Neutrophil (primary cell): Measurements from ENCODE around the gene PAQR4.
A peak's percentile ranks its signal among the peaks of the same experiment; 100 is the strongest.

Source experiments
- H3K27ac ChIP-seq: fragments of 200-600 bp; sonication (generic); 2 replicates; pipeline ENCODE4 v1.5.1; 2016; ENCODE audit warnings: mild to moderate bottlenecking, moderate library complexity
- H3K27me3 ChIP-seq: fragments of 200-600 bp; sonication (generic); 2 replicates; pipeline ENCODE4 v1.6.0; 2016; ENCODE audit warnings: mild to moderate bottlenecking
- H3K36me3 ChIP-seq: fragments of 200-600 bp; sonication (generic); 2 replicates; pipeline ENCODE4 v1.5.1; 2017
- H3K4me1 ChIP-seq, 2 experiments: fragments of 200-600 bp in 1 of 2; sonication (generic) in 1 of 2; 1 replicate in 1 of 2; 2 replicates in 1 of 2; pipeline versions ENCODE4 v1.5.1 to v1.6.1; 2013 to 2016; ENCODE audit warnings: low read depth in 1 of 2, low read length in 1 of 2, mild to moderate bottlenecking in 1 of 2, moderate library complexity in 1 of 2; ENCODE audit not compliant: control insufficient read depth in 1 of 2, insufficient read depth in 1 of 2
- H3K4me3 ChIP-seq, 2 experiments: fragments of 200-600 bp in 1 of 2; sonication (generic) in 1 of 2; 1 replicate in 1 of 2; 2 replicates in 1 of 2; pipeline ENCODE4 v1.5.1; 2013 to 2016; ENCODE audit warnings: low read depth in 1 of 2, low read length in 1 of 2, mild to moderate bottlenecking in 1 of 2, moderate library complexity in 1 of 2
- H3K9me3 ChIP-seq: fragments of 200-600 bp; sonication (generic); 2 replicates; pipeline ENCODE4 v1.5.1; 2016
- CTCF ChIP-seq: fragments of 200-600 bp; sonication (generic); IDR thresholded peaks from 2 replicates; pipeline ENCODE4 v1.5.1; 2016; ENCODE audit warnings: antibody characterized with exemption

The PAQR4 gene

DNA sequence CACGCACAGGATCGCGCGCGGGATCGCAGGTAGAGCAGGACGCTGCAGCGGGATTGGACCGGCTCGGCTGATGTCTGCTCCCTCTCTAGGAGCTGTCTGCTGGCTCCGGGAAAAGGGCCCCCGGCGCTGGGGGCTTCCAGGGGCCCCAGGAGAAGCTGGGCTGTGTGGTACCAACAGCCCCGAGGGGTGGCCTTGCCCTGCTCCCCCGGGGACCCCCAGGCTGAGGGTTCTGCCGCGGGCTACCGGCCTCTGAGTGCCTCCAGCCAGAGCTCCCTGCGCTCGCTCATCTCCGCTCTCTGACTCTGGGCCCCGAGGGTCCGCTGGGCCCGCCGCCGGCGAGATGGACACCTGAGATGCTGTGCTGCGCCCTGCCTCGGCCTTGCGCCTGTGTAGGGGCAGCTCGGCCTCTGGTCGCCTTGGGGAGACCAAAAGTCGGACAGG is 1.4 kb upstream of the PAQR4 start:
- Histone ChIP-seq H3K4me1 (peaks cover 63 to 76% of the 10 kb centered on the region in 2 experiments), H3K4me3 (peak overlapping the region in 1 of 2 experiments; percentile 82), H3K36me3 (no peaks in the 10 kb centered on the region), H3K27ac (no peak overlapping the region), H3K27me3 (peaks cover 62% of the 10 kb centered on the region), H3K9me3 (no peaks in the 10 kb centered on the region)
- TF ChIP-seq CTCF: no peak

GRCh38 chr16:2968368-2968737 is 795 bp upstream of the PAQR4 start:
- H3K4me1 ChIP-seq: peaks cover 63 to 70% of the 10 kb centered on the region in 2 experiments
- peak overlapping the region; percentile 47 for H3K27ac ChIP-seq
- H3K27me3 ChIP-seq: peaks cover 56% of the 10 kb centered on the region

GRCh38 chr16:2969545-2970521 is 685 bp downstream of the PAQR4 start:
- Histone ChIP-seq H3K36me3 (peaks cover 8% of the 10 kb centered on the region), H3K4me1 (peaks cover 48 to 55% of the 10 kb centered on the region in 2 experiments), H3K9me3 (no peaks in the 10 kb centered on the region), H3K4me3 (peak overlapping the region; percentile 74 to 82), H3K27ac (peak overlapping the region; percentile 47), H3K27me3 (peaks cover 41% of the 10 kb centered on the region)
- TF ChIP-seq CTCF: peak; percentile 24

More at GRCh38 chr16:2968368-2968737, 795 bp upstream of the PAQR4 start:
- H3K36me3 ChIP-seq: no peaks in the 10 kb centered on the region
- H3K9me3 ChIP-seq: no peaks in the 10 kb centered on the region
- TF ChIP-seq CTCF: no peak
- peak overlapping the region; percentile 74 to 82 for H3K4me3 ChIP-seq

DNA sequence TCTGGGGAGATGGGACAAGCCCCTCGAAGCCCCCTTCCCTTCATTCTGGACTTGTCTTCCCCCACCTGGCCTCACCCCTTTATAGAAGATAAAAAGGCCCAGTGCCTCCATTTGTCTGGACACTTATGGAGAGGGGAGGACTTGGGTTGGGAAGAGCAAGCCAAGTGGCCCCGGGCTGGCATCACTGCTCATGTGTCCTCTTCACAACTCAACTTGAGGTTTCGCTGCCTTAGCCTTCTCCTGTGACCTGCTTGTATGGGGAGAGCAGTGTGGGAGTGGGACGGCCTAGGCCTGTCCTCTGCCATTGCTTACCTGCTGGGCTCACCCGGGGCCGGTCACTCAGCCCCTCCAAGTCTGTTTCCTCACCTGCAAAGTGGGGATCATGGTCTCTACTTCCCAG is 1.4 kb downstream of the PAQR4 start:
- TF ChIP-seq CTCF: no peak
- Histone ChIP-seq H3K27ac (no peak overlapping the region), H3K9me3 (no peaks in the 10 kb centered on the region), H3K4me3 (peak overlapping the region in 1 of 2 experiments; percentile 82), H3K4me1 (peaks cover 42 to 48% of the 10 kb centered on the region in 2 experiments), H3K36me3 (peaks cover 16% of the 10 kb centered on the region), H3K27me3 (peaks cover 34% of the 10 kb centered on the region)

DNA sequence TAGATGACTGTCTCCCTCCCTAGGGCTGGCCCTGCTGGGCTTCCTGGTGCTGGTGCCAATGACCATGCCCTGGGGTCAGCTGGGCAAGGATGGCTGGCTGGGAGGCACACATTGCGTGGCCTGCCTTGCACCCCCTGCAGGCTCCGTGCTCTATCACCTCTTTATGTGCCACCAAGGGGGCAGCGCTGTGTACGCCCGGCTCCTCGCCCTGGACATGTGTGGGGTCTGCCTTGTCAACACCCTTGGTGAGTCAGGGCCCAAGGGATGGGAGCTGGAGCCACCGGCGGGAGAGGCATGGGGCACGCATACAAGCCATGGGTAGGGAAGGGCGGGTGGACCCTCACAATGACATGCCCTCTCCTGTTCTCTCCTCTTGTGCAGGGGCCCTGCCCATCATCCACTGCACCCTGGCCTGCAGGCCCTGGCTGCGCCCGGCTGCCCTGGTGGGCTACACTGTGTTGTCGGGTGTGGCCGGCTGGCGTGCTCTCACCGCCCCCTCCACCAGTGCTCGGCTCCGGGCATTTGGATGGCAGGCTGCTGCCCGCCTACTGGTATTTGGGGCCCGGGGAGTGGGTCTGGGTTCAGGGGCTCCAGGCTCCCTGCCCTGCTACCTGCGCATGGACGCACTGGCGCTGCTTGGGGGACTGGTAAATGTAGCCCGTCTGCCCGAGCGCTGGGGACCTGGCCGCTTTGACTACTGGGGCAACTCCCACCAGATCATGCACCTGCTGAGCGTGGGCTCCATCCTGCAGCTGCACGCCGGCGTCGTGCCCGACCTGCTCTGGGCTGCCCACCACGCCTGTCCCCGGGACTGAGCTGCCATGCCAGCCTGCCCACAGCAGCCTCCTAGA is 2.2 kb downstream of the PAQR4 start:
- peaks cover 35 to 40% of the 10 kb centered on the region in 2 experiments for H3K4me1 ChIP-seq
- TF ChIP-seq CTCF: no peak
- H3K27ac ChIP-seq: no peak overlapping the region
- peaks cover 18% of the 10 kb centered on the region for H3K36me3 ChIP-seq
- H3K27me3 ChIP-seq: peaks cover 26% of the 10 kb centered on the region
- no peak overlapping the region for H3K4me3 ChIP-seq
- no peaks in the 10 kb centered on the region for H3K9me3 ChIP-seq
